GM12878 (cell line): ENCODE results near the gene TMEM208. TPM values are rescaled to one million over a fixed set of nuclear protein-coding genes. Genes with fewer than 3 reads are reported as not detected.

Experiments used
- NFYB ChIP-seq: IDR thresholded peaks from 2 replicates; pipeline ENCODE4 v1.6.1; 2011; ENCODE audit warnings: low read depth, mild to moderate bottlenecking, low read length, improper control_type of control experiment, moderate library complexity; ENCODE audit not compliant: insufficient read depth
- PAX5 ChIP-seq: IDR thresholded peaks from 2 replicates; pipeline ENCODE4 v1.6.1; 2011; ENCODE audit warnings: low read depth, low read length, borderline replicate concordance
- SMC3 ChIP-seq: IDR thresholded peaks from 2 replicates; pipeline ENCODE4 v1.6.1; 2011; ENCODE audit warnings: low read length, improper control_type of control experiment, borderline replicate concordance
- ZNF207 ChIP-seq: fragments of 450-650 bp; IDR thresholded peaks from 2 replicates; pipeline ENCODE4 v1.6.1; 2014; ENCODE audit warnings: antibody characterized with exemption, mild to moderate bottlenecking, borderline replicate concordance
- ZNF384 ChIP-seq: IDR thresholded peaks from 2 replicates; pipeline ENCODE4 v1.6.1; 2012; ENCODE audit warnings: low read depth, mild to moderate bottlenecking, low read length, improper control_type of control experiment, borderline replicate concordance
- polyA plus RNA-seq, 11 experiments: library from polyadenylated mRNA; depleted of rRNA in 4 of 11; unstranded in 6 of 11; stranded (reverse) in 5 of 11; fragments of >200 nt; fragmentation: Nextera tagmentation in 4 of 11; fragmentation: Illumina TruSeq in 1 of 11; extraction: Ambion mirVana in 4 of 11; extraction: Trizol in 1 of 11; gene quantifications; 1 replicate in 1 of 11; 2 replicates in 10 of 11; pipeline versions ENCODE4 v1.2.1 to v1.2.3, GENCODE V29; 2011 to 2016; ENCODE audit warnings: inconsistent platforms in 2 of 11, missing spikeins in 2 of 11, low read depth in 1 of 11
- total RNA-seq, 4 experiments: library from RNA; depleted of rRNA in 3 of 4; stranded (reverse); fragments of >200 nt in 3 of 4; fragmentation: Illumina TruSeq in 1 of 4; extraction: Trizol in 1 of 4; gene quantifications; 2 replicates each; pipeline versions ENCODE4 v1.2.1 to v1.2.3, GENCODE V29; 2013 to 2021
- TF ChIP-seq, protein P1 (sequence below): fragments of 450-650 bp; IDR thresholded peaks from 2 replicates; pipeline ENCODE4 v1.6.1; 2017; ENCODE audit warnings: antibody characterized with exemption, mild to moderate bottlenecking, moderate library complexity
- TF ChIP-seq, protein P2 (sequence below): IDR thresholded peaks from 2 replicates; pipeline ENCODE4 v1.6.1; 2012; ENCODE audit warnings: low read depth, low read length, improper control_type of control experiment
- TF ChIP-seq, protein P3 (sequence below): fragments of 450-650 bp; formaldehyde crosslinking; IDR thresholded peaks from 2 replicates; pipeline ENCODE4 v1.5.0; 2022; ENCODE audit warnings: mild to moderate bottlenecking, missing genetic modification characterization
- TF ChIP-seq, protein P4 (sequence below), 3 experiments: IDR thresholded peaks in 2 of 3; conservative IDR thresholded peaks in 1 of 3; 2 replicates each; pipeline ENCODE4 v1.5.1; 2011; ENCODE audit warnings: low read depth in 3 of 3, low read length in 3 of 3, mild to moderate bottlenecking in 3 of 3, control low read depth in 2 of 3, moderate library complexity in 2 of 3, inconsistent platforms in 1 of 3, mixed read lengths in 1 of 3; ENCODE audit not compliant: control insufficient read depth in 2 of 3, insufficient read depth in 1 of 3; ENCODE audit errors: extremely low read depth in 1 of 3
- TF ChIP-seq, protein P5 (sequence below): IDR thresholded peaks from 2 replicates; pipeline ENCODE4 v1.6.1; 2012; ENCODE audit warnings: mild to moderate bottlenecking, low read depth, low read length
- TF ChIP-seq, protein P6 (sequence below): fragments of 450-650 bp; formaldehyde crosslinking; IDR thresholded peaks from 2 replicates; pipeline ENCODE4 v1.4.0; 2022; ENCODE audit warnings: mild to moderate bottlenecking, moderate library complexity

Gene TMEM208
- total and polyA plus RNA-seq, 10 of the 15 experiments (the other 5 are each of a cell fraction or from before 2014, with no cell fraction given) = 34.1 to 244 (median 54.1) TPM

DNA sequence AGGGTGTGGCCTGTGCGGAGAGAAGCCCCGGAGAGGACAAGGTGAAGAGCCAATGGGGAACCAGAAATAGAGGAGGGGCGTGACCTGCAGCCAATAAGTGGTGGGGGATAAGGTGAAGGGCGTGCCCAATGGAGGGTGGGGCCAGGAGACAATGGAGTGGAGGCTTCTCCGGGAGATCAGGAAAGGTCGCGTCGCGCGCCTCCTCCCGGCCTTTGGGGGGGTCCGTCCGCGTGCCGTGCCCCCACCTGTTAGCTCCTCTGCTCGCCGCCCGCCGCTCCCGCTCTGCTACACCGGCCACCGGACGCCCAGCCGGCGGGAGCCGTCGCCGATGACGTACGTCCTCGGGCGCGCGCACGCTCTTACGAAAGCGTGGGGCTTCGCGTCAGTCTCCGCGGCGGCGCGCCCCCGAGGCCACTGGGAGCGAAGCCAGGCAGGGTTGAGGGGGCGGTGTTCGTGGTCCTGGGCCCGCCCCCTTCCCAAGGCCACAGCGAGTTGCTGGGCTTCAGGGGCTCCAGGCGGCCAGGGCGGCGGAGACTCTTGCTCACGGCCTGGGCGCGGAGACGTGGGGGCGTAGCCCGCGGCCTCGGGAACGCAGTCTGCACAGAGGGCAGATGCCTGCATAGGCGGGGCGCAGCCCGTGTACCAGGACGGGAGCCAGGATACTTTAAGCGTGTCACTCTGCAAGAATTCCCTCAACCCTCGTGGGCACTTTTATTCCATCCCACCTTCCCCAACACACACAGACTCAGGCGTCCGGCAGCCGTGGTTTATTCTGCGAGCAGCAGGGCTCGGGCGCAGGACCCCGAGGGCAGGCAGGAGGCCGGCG, 43.1 kb upstream of the TMEM208 start, which contains the start of gene MATCAP1 (continued):
- 0 out of 2 replicates have a peak, but pooled peaks have one; percentile 62 for TF ChIP-seq ZNF207
- TF ChIP-seq, protein P1, sequence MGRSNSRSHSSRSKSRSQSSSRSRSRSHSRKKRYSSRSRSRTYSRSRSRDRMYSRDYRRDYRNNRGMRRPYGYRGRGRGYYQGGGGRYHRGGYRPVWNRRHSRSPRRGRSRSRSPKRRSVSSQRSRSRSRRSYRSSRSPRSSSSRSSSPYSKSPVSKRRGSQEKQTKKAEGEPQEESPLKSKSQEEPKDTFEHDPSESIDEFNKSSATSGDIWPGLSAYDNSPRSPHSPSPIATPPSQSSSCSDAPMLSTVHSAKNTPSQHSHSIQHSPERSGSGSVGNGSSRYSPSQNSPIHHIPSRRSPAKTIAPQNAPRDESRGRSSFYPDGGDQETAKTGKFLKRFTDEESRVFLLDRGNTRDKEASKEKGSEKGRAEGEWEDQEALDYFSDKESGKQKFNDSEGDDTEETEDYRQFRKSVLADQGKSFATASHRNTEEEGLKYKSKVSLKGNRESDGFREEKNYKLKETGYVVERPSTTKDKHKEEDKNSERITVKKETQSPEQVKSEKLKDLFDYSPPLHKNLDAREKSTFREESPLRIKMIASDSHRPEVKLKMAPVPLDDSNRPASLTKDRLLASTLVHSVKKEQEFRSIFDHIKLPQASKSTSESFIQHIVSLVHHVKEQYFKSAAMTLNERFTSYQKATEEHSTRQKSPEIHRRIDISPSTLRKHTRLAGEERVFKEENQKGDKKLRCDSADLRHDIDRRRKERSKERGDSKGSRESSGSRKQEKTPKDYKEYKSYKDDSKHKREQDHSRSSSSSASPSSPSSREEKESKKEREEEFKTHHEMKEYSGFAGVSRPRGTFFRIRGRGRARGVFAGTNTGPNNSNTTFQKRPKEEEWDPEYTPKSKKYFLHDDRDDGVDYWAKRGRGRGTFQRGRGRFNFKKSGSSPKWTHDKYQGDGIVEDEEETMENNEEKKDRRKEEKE = no peak
- TF ChIP-seq, protein P2, sequence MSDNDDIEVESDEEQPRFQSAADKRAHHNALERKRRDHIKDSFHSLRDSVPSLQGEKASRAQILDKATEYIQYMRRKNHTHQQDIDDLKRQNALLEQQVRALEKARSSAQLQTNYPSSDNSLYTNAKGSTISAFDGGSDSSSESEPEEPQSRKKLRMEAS = no peak; the same call in 1 of the 2 replicates
- TF ChIP-seq, protein P3, sequence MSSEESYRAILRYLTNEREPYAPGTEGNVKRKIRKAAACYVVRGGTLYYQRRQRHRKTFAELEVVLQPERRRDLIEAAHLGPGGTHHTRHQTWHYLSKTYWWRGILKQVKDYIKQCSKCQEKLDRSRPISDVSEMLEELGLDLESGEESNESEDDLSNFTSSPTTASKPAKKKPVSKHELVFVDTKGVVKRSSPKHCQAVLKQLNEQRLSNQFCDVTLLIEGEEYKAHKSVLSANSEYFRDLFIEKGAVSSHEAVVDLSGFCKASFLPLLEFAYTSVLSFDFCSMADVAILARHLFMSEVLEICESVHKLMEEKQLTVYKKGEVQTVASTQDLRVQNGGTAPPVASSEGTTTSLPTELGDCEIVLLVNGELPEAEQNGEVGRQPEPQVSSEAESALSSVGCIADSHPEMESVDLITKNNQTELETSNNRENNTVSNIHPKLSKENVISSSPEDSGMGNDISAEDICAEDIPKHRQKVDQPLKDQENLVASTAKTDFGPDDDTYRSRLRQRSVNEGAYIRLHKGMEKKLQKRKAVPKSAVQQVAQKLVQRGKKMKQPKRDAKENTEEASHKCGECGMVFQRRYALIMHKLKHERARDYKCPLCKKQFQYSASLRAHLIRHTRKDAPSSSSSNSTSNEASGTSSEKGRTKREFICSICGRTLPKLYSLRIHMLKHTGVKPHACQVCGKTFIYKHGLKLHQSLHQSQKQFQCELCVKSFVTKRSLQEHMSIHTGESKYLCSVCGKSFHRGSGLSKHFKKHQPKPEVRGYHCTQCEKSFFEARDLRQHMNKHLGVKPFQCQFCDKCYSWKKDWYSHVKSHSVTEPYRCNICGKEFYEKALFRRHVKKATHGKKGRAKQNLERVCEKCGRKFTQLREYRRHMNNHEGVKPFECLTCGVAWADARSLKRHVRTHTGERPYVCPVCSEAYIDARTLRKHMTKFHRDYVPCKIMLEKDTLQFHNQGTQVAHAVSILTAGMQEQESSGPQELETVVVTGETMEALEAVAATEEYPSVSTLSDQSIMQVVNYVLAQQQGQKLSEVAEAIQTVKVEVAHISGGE (CRISPR knock-in tag) = no peak
- TF ChIP-seq, protein P4, sequence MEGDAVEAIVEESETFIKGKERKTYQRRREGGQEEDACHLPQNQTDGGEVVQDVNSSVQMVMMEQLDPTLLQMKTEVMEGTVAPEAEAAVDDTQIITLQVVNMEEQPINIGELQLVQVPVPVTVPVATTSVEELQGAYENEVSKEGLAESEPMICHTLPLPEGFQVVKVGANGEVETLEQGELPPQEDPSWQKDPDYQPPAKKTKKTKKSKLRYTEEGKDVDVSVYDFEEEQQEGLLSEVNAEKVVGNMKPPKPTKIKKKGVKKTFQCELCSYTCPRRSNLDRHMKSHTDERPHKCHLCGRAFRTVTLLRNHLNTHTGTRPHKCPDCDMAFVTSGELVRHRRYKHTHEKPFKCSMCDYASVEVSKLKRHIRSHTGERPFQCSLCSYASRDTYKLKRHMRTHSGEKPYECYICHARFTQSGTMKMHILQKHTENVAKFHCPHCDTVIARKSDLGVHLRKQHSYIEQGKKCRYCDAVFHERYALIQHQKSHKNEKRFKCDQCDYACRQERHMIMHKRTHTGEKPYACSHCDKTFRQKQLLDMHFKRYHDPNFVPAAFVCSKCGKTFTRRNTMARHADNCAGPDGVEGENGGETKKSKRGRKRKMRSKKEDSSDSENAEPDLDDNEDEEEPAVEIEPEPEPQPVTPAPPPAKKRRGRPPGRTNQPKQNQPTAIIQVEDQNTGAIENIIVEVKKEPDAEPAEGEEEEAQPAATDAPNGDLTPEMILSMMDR (IDR thresholded peaks at IDR 0.05 in 2 of 3, conservative IDR thresholded peaks at IDR 0.05 in 1 of 3; ENCODE audit: control insufficient read depth in 2 of 3, extremely low read depth in 1 of 3, insufficient read depth in 1 of 3, low read depth in 3 of 3, low read length in 3 of 3) = no peak
- TF ChIP-seq NFYB = peak; percentile 95
- TF ChIP-seq PAX5 = peak; percentile 38; the same call in 1 of the 2 replicates
- TF ChIP-seq, protein P5, sequence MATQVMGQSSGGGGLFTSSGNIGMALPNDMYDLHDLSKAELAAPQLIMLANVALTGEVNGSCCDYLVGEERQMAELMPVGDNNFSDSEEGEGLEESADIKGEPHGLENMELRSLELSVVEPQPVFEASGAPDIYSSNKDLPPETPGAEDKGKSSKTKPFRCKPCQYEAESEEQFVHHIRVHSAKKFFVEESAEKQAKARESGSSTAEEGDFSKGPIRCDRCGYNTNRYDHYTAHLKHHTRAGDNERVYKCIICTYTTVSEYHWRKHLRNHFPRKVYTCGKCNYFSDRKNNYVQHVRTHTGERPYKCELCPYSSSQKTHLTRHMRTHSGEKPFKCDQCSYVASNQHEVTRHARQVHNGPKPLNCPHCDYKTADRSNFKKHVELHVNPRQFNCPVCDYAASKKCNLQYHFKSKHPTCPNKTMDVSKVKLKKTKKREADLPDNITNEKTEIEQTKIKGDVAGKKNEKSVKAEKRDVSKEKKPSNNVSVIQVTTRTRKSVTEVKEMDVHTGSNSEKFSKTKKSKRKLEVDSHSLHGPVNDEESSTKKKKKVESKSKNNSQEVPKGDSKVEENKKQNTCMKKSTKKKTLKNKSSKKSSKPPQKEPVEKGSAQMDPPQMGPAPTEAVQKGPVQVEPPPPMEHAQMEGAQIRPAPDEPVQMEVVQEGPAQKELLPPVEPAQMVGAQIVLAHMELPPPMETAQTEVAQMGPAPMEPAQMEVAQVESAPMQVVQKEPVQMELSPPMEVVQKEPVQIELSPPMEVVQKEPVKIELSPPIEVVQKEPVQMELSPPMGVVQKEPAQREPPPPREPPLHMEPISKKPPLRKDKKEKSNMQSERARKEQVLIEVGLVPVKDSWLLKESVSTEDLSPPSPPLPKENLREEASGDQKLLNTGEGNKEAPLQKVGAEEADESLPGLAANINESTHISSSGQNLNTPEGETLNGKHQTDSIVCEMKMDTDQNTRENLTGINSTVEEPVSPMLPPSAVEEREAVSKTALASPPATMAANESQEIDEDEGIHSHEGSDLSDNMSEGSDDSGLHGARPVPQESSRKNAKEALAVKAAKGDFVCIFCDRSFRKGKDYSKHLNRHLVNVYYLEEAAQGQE = no peak
- no peak for TF ChIP-seq ZNF384
- TF ChIP-seq, protein P6, sequence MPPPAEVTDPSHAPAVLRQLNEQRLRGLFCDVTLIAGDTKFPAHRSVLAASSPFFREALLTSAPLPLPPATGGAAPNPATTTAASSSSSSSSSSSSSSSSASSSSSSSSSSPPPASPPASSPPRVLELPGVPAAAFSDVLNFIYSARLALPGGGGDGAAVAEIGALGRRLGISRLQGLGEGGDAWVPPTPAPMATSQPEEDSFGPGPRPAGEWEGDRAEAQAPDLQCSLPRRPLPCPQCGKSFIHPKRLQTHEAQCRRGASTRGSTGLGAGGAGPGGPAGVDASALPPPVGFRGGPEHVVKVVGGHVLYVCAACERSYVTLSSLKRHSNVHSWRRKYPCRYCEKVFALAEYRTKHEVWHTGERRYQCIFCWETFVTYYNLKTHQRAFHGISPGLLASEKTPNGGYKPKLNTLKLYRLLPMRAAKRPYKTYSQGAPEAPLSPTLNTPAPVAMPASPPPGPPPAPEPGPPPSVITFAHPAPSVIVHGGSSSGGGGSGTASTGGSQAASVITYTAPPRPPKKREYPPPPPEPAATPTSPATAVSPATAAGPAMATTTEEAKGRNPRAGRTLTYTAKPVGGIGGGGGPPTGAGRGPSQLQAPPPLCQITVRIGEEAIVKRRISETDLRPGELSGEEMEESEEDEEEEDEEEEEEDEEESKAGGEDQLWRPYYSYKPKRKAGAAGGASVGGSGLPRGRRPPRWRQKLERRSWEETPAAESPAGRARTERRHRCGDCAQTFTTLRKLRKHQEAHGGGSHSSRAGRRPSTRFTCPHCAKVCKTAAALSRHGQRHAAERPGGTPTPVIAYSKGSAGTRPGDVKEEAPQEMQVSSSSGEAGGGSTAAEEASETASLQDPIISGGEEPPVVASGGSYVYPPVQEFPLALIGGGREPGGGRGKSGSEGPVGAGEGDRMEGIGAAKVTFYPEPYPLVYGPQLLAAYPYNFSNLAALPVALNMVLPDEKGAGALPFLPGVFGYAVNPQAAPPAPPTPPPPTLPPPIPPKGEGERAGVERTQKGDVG = no peak
- TF ChIP-seq SMC3 = no peak; the same call in 1 of the 2 replicates
